Activated CD8-positive, alpha-beta T cell treated with anti-CD3 and anti-CD28 coated beads for 36 hours (primary cell): ENCODE results near the gene MFSD8. TPM values are rescaled to one million over a fixed set of nuclear protein-coding genes. Genes with fewer than 3 reads are reported as not detected.
A peak's percentile ranks its signal among the peaks of the same experiment; 100 is the strongest.
"Not testable (repeated sequence)": the region's sequence is repeated elsewhere in the genome, so short reads cannot be mapped to it uniquely, and the experiment has no call there.

ENCODE experiments used
- ATAC-seq: fragments of 200-7000 bp; cut with Tn5 transposase; one replicate; pipeline ENCODE4 v1.10.0; 2021; ENCODE audit warnings: mild to moderate bottlenecking, moderate library complexity
- CTCF ChIA-PET: fragments of 350-600 bp; sonication (Branson Sonifier 250); formaldehyde crosslinking; loops from one replicate; lab custom pipeline; 2021; ENCODE audit warnings: antibody characterized with exemption; lab: Charles Lee
- POLR2A ChIA-PET: fragments of 350-600 bp; sonication (Branson Sonifier 250); formaldehyde crosslinking; loops from one replicate; lab custom pipeline; 2021; ENCODE audit warnings: antibody characterized with exemption; lab: Charles Lee
- DNase-seq: peaks from one replicate; pipeline ENCODE4 v3.0.0-alpha.2; 2020
- H3K27ac Mint-ChIP-seq: one replicate; pipeline ENCODE4 v1.8.0; 2021; ENCODE audit warnings: mild to moderate bottlenecking, mixed read lengths
- H3K27me3 Mint-ChIP-seq: one replicate; pipeline ENCODE4 v1.8.0; 2021; ENCODE audit warnings: mixed read lengths
- H3K36me3 Mint-ChIP-seq: one replicate; pipeline ENCODE4 v1.8.0; 2021; ENCODE audit warnings: low read depth, mixed read lengths
- H3K4me1 Mint-ChIP-seq: one replicate; pipeline ENCODE4 v1.8.0; 2021; ENCODE audit warnings: low read depth, mixed read lengths
- H3K4me3 Mint-ChIP-seq: one replicate; pipeline ENCODE4 v1.8.0; 2021; ENCODE audit warnings: mild to moderate bottlenecking, moderate library complexity, mixed read lengths
- H3K9me3 Mint-ChIP-seq: one replicate; pipeline ENCODE4 v1.8.0; 2021; ENCODE audit warnings: mixed read lengths
- intact Hi-C: fragments of 100-400 bp; cut with micrococcal nuclease; formaldehyde crosslinking; loops from one replicate; pipeline ENCODE4 v1.10.0; 2022
- total RNA-seq, 2 experiments: library from RNA; stranded (reverse); gene quantifications; one replicate each; pipeline ENCODE4 v1.2.3, GENCODE V29; 2021
- TF ChIP-seq, protein P1 (sequence below): fragments of 200-600 bp; IDR thresholded peaks from one replicate; pipeline ENCODE4 v1.8.0; 2022; ENCODE audit warnings: antibody characterized with exemption, mild to moderate bottlenecking

The MFSD8 gene
- 10 to 100 TPM; 12.5 to 14.2 TPM for total RNA-seq

DNA sequence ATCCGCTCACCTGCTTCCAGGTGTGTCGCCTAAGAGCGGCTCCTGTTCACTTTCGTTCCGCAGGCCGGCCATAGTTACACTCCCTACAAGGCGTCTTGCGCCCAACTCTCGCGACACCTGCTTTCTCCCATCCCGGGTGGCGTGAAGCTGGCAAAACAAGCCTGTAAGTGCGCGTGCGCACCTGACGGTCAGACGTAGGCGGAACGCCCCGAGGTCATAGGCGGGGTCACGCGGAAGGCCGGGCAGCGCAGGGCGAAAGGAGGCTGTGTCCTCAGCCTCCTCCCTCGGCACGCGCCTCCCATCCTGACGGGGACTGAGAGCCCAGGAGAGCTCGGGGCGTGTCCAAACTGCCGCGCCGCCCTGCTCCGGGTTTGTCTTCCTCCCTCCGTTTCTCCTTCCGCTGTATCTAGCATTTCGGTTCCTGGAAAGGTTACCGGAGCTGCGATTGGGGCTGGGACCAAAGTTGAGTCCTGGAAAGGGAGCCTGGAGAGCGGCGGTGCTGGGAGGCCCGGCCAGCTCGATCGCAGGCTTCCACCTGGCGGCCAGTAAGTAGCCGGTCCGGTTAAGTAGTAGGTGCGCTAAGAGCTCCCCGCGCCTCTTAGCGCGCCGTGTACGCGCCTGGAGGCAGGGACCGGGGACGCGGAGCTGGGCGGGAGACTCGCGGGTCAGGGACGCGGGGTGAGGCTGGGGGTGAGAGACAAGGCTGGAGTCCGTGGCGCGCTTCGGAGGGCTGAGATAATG lies at the start of gene MFSD8, which contains the start of gene ABHD18:
TSS of gene MFSD8 (minus strand) at position 112 of the 741 bp plus-strand sequence. CDS start at position 72, 40 bp downstream.
TSS of gene ABHD18 (plus strand) at position 345 of the 741 bp plus-strand sequence. CDS start 17,550 bp downstream, outside the sequence.
- H3K27me3 Mint-ChIP-seq, result no peaks in the 10 kb centered on the region
- H3K4me1 Mint-ChIP-seq, result peaks cover 34% of the 10 kb centered on the region
- POLR2A ChIA-PET, result interaction anchor here (0.6 to 1.6 kb wide), 11 partner anchors 8 to 104 kb away, joined by 3 to 17 read pairs (median 4); partner anchors contain the start of genes LARP1B and PLK4
- ATAC-seq (peak; percentile 96), DNase-seq (peak; percentile 99)
- intact Hi-C loops, result loop anchor here (2.0 to 10.0 kb wide), 3 partner anchors 84 to 1130 kb away; partner anchors contain the start of genes C4orf33, LARP1B, PLK4 and SCLT1
- peak within 1 kb of the TSS; percentile 98 for H3K27ac Mint-ChIP-seq
- peak within 1 kb of the TSS; percentile 95 for H3K4me3 Mint-ChIP-seq
- peaks cover 20% of the 10 kb centered on the region for H3K36me3 Mint-ChIP-seq
- H3K9me3 Mint-ChIP-seq, result no peaks in the 10 kb centered on the region
- CTCF ChIA-PET, result interaction anchor here (0.9 to 1.4 kb wide), 6 partner anchors 12 to 321 kb away, joined by 3 to 4 read pairs (median 4); no protein-coding TSS in a partner anchor
- TF ChIP-seq, protein P1, sequence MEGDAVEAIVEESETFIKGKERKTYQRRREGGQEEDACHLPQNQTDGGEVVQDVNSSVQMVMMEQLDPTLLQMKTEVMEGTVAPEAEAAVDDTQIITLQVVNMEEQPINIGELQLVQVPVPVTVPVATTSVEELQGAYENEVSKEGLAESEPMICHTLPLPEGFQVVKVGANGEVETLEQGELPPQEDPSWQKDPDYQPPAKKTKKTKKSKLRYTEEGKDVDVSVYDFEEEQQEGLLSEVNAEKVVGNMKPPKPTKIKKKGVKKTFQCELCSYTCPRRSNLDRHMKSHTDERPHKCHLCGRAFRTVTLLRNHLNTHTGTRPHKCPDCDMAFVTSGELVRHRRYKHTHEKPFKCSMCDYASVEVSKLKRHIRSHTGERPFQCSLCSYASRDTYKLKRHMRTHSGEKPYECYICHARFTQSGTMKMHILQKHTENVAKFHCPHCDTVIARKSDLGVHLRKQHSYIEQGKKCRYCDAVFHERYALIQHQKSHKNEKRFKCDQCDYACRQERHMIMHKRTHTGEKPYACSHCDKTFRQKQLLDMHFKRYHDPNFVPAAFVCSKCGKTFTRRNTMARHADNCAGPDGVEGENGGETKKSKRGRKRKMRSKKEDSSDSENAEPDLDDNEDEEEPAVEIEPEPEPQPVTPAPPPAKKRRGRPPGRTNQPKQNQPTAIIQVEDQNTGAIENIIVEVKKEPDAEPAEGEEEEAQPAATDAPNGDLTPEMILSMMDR, result no peak

DNA sequence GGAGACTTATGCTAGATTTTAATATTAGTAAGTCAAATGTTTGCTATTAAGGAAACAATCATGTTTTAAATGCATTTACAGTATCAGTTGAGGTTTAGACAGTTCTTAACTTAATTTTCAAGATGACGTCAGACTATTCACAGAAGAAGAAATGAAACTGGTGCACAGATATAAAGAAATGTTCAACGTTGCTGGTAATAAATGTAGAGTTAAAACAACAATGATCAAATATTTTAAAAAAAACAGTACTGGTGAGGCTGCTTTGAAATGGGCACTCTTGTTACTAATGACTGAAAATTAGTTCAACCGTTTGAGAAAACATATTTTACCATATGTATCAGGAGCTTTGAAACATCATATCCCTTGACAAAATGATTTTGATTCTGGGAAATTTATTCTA lies 44.5 kb upstream of the MFSD8 start:
- no peaks in the 10 kb centered on the region for H3K9me3 Mint-ChIP-seq
- H3K4me3 Mint-ChIP-seq, result no peak overlapping the region
- no peak for ATAC-seq
- no peaks in the 10 kb centered on the region for H3K27me3 Mint-ChIP-seq
- ChIA-PET CTCF (no interaction called here), POLR2A (no interaction called here)
- DNase-seq, result no peak
- TF ChIP-seq, protein P1, result no peak
- H3K4me1 Mint-ChIP-seq, result no peaks in the 10 kb centered on the region
- H3K36me3 Mint-ChIP-seq, result peaks cover 25% of the 10 kb centered on the region
- H3K27ac Mint-ChIP-seq, result no peak overlapping the region
- intact Hi-C loops, result no loop called here

GRCh38 chr4:128006592-128006991 lies 41.6 kb upstream of the MFSD8 start:
- TF ChIP-seq, protein P1, result no peak
- POLR2A ChIA-PET, result no interaction called here

GRCh38 chr4:127997534-127998388 lies 32.8 kb upstream of the MFSD8 start:
- POLR2A ChIA-PET, result interaction anchor here (0.7 to 1.4 kb wide), 2 partner anchors 63 to 150 kb away, joined by 3 to 4 read pairs; partner anchors contain the start of gene LARP1B
- peak; percentile 49 for DNase-seq
- CTCF ChIA-PET, result interaction anchor here (0.7 to 0.8 kb wide), 2 partner anchors 24 to 163 kb away, joined by 3 read pairs; no protein-coding TSS in a partner anchor
- ATAC-seq, result peak; percentile 95
- peaks cover 47% of the 10 kb centered on the region for H3K36me3 Mint-ChIP-seq
- no peaks in the 10 kb centered on the region for H3K27me3 Mint-ChIP-seq
- peaks cover 11% of the 10 kb centered on the region for H3K9me3 Mint-ChIP-seq
- TF ChIP-seq, protein P1, result no peak
- no peak overlapping the region for H3K4me3 Mint-ChIP-seq
- peak overlapping the region; percentile 21 for H3K27ac Mint-ChIP-seq
- peaks cover 29% of the 10 kb centered on the region for H3K4me1 Mint-ChIP-seq
- intact Hi-C loops, result no loop called here

More at GRCh38 chr4:128006592-128006991, 41.6 kb upstream of the MFSD8 start:
- Mint-ChIP-seq H3K27me3 (no peaks in the 10 kb centered on the region), H3K36me3 (peaks cover 18% of the 10 kb centered on the region), H3K4me1 (peaks cover 3% of the 10 kb centered on the region), H3K4me3 (no peak overlapping the region), H3K9me3 (no peaks in the 10 kb centered on the region), H3K27ac (no peak overlapping the region)
- CTCF ChIA-PET, result no interaction called here
- DNase-seq (no peak), ATAC-seq (no peak)
- intact Hi-C loops, result no loop called here

DNA sequence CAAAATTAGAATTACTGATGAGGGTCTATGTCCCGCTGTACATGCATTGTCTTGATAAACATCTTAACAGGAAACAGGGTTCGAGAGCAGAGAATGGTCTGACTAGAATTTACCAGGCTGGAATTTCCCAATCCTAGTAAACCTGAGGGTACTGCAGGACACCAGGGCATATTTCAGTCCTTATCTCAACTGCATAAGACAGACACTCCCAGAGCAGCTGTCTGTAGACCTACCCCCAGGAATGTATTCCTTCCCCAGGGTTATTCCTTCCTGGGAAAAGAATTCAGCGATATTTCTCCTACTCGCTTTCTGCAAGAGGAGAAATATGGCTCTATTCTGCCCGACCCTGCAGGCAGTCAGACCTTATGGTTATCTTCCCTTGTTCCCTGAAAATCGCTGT lies 31.5 kb upstream of the MFSD8 start:
- peaks cover 11% of the 10 kb centered on the region for H3K9me3 Mint-ChIP-seq
- H3K4me3 Mint-ChIP-seq, POLR2A ChIA-PET, ATAC-seq, H3K27me3 Mint-ChIP-seq, H3K27ac Mint-ChIP-seq, DNase-seq, CTCF ChIA-PET, intact Hi-C loops: not testable (repeated sequence)
- H3K36me3 Mint-ChIP-seq, result peaks cover 44% of the 10 kb centered on the region
- peaks cover 28% of the 10 kb centered on the region for H3K4me1 Mint-ChIP-seq
